Measurements from ENCODE around the gene DST.
A peak's percentile ranks its signal among the peaks of the same experiment; 100 is the strongest.
"Not testable (repeated sequence)": the region's sequence is repeated elsewhere in the genome, so short reads cannot be mapped to it uniquely, and the experiment has no call there.

Gene DST

DNA sequence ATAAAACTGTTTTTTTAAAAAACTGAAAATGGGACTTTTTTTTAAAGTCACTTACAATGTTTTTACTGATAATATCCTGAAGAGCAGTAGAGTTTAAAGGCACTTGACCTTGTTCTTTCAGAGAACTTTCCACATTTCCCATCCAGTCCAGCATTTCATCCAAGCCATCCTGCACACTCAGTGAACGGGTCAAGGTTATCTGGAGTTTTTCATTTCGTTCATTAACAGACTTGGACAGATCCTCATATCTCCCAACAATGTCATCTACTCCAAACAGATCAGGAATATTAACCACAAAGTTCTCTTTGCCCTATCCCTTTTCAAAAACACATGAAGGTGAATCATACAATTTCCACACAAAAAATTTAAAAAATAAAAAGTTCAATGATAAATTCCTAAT, 69.1 kb downstream of the DST start:
- no peak for DNase-seq (ENCODE audit: low read depth in 2 of 3, low spot score in 2 of 3)

DNA sequence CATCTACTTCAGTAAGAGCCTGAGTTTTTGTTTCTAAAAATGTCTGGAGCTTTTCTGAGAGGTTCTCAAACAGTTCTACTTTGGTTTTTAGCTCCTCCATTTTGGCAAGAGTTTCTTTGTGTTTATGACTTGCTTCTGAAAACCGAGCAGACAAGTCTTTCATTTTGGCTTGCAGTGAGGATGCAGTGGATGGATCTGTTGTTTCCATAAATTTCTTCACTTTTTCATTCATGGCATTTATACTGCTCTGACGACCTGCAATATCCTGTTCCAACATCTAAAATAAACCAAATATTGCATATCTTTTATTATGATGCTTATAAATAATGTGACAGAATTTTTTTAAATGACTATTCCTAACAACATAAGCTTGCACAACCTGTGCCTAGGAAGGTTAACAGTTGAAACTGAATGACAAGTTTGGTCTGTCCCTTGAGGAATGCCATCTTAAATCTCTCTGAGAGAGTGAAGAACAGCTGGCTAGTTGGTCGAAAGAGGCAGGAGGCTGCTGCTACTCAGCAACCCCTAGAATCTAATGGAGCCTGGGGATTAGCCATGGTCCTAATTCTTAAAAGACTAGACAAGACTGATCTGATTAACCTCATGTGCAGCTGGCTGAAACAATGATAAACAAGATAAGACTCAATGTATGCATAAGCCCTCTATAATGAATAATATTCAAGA, 69.8 kb downstream of the DST start:
- no peak for DNase-seq (ENCODE audit: low read depth in 2 of 3, low spot score in 2 of 3)

DNA sequence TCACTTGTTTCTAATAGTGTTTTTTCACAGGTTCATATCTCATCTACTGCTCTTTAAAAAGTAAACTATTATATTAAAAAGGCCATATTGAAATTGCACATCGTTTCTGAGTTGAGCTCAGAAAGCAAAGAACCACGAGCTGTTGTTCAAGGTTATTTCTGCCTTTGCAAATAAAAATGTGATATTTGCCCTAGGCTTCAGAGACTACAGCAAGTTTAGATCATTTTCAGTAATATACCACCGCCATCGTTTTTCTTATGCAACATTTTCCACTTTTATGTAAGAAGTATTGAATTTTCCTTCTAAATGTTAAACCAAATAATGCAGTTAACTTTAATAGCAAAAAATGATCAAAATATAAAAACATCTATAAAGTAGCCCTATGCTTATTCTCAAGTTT, 71.1 kb downstream of the DST start:
- no peak for DNase-seq (ENCODE audit: low read depth in 2 of 3, low spot score in 2 of 3)

DNA sequence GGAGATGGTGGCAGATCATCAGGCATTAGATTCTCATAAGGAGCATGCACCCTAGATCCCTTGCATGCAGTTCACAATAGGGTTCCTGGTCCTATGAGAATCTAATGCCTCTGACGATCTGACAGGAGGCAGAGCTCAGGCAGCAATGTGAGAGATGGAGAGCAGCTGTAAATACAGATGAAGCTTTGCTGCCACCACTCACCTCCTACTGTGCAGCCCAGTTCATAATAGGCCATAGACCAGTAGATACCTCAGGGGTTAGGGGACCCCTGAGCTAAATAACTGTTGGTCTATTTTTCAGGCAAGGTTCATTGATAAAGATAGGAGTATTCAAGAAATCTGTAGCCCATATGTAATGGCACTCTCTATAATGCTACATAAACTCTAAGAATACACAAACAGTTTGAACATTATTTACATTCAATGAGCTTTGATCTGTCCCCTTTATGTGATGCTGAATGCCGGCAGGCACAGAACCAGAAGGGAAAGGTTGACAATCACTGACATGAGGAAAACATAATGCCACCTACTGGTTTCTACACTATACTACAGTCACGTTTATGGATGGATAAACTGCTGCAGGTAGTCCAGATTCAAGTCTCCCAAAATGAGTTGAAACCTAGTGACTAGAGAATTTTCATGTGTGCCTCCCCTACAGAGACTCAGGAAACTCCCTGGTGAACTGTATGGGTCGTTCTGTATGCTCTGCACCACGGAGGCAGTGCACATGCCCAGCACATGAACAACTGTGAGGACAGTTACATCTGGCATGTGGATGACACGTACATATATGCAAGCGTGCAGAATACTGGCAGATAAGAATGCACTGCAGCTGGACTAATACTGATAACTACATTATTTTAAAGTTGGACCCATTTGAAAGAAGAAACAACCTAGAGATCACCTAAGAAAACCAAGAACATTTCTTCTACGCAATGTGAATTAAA, 72.0 kb downstream of the DST start:
- no peak for DNase-seq (ENCODE audit: low read depth in 2 of 3, low spot score in 2 of 3)

DNA sequence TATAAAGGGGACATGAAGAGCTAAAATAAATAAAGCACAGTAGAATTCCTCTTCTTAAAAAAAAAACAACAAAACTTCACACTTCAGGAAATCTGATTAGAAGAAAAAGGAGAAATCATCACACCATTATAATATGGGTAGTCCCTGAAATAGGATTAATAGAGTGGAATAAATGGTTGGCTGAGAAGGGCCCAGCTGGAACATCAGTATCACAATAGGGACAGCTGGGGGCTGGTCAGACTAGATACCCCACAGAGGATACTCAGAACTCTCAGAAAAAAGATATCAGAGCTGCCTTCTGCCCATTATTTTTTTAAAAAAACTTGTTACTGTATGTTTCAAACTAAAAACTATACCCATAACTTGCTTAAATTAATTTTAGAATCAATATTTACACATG, 75.2 kb downstream of the DST start:
- no peak for DNase-seq (ENCODE audit: low read depth in 2 of 3, low spot score in 2 of 3)

DNA sequence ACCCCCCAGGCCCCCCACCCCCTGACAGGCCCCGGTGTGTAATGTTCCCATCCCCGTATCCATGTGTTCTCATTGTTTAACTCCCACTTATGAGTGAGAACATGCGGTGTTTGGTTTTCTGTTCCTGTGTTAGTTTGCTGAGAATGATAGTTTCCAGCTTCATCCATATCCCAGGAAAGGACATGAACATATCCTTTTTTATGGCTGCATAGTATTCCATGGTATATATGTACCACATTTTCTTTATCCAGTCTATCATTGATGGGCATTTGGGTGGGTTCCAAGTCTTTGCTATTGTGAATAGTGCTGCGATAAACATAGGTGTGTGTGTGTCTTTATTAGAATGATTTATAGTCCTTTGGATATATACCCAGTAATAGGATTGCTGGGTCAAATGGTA, 80.0 kb downstream of the DST start:
- DNase-seq (ENCODE audit: low read depth in 2 of 3, low spot score in 2 of 3) = not testable (repeated sequence)

DNA sequence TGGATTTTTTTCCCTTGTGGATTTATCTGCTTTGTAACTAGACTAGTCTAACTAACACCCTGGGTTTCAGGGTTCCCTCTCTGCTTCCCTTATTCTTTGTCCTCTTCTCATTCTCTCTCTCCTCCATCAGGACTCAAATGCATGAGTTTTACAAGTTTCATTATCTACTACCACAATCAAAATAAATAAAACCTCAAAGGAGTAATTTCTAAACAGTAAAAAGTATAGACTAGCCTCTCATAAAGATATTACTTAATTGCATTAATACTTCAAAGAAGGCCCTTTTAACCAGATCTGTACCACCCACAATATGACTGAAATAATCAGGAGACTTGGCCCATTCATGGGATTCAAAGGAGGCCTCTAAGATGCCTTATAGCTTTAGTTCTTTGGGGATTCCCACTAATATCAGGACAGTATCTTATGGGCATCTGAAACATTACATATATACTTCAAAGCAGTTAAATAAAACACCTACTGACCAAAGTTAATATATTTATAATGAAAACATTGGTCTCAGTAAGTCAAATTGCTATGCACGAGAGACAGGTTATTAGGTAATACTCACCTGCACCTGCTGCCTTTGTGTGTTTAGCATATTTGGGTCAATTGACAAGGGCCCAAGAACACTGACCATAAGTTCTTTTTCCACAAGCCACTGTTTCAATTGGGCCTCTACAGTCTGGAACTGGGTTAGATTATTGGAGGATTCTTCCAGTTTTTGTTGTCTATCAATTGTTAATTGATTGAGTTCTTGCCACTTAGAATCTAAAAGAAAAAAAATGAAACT, 85.7 kb downstream of the DST start:
- no peak for DNase-seq (ENCODE audit: low read depth in 2 of 3, low spot score in 2 of 3)

DNA sequence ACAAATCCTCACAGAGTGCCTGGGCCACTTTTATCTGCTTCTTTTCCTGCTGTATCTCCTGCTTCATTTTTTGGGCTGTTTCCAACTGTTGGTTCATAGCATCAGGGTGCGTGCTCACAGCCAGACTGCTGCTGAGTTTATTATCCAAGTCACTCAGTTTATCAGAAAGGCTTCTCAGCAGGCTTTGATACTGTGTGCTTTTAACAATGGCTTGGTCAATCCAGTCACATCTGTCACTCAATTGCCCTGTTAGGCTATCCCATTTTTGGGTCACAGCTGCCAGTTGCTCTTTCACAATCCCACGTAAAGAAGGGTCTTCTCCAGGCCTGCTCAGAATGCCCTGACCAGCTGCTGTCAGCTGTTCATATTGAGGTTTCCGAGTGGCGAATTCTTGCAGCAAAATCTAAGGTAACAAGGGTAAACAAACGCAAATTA, 87.2 kb downstream of the DST start:
- DNase-seq (ENCODE audit: low read depth in 2 of 3, low spot score in 2 of 3) = no peak

DNA sequence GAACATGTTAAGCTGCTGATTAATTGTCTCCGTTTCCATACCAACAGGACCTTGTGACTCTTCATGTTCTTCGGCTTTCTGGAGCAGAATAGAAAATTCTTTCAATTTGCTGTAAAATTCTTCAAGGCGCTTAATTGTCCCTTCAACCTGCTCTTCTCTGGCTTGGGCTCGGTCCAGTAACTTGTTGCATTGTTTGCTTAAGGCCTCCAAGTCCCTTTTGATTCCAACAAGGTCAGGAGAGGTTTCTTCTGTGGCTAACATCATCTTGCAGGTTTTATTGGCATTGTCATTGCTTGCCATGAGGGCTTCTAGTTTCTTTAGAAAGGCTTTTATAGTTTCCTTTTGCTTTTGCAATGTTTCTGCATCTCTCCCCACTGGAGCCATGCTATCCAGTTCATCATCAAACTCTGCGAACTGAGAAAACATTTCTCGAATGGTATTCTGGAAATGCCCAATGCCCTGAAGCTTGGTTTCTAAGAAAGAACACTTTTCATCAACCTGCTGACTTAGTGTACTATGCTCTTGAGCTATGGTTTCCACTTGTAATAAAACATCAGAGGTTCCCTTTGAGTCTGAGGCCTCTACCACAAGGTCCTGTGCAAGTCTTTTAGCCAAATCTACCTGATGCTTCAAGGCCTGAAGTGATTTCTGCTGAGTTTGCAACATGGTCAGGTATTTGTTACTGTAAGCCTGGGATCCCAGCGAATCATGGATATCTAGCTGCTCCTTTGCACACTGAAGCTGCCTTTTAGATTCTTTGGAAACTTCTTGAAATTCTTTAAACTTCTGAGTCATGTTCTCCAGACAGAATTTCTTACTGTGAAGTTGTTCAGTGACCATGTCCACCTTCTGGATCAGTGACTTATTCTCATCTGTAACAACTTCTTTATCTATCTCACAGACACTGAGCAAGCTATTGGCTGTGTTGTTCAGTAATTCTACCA, 90.2 kb downstream of the DST start:
- no peak for DNase-seq (ENCODE audit: low read depth in 2 of 3, low spot score in 2 of 3)

DNA sequence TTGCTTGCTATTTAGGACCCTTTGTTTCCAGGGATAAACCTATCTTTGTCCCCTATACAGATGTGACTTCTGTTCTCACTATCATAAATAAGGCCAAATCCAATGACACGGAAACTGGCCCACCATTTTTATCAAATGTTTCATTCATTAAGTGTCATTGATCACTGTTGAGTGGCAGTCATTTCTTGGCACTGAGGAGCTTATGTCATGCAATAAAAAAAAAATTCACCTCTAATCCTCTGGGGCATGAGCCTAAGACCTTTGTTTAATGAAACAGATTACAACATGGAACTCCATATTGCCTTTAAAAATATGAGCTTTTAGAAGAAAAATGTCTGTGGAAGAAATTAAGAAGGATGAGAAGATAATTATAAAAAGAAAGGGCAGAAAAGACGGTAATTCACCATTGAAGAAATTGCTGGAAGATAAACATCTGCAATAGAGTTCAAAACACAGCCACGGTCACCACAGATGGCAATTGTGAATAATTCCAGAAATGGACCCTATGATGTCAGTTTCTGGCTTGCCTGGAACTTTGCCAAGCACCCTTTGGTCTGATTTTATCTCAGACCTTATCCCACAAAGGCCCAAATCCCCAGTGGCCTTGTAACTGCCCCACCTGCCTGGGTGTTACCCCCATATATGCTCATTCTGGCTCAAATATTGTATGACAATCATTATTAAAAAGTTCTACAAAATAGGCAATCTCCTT, 91.1 kb downstream of the DST start:
- no peak for DNase-seq (ENCODE audit: low read depth in 2 of 3, low spot score in 2 of 3)

DNA sequence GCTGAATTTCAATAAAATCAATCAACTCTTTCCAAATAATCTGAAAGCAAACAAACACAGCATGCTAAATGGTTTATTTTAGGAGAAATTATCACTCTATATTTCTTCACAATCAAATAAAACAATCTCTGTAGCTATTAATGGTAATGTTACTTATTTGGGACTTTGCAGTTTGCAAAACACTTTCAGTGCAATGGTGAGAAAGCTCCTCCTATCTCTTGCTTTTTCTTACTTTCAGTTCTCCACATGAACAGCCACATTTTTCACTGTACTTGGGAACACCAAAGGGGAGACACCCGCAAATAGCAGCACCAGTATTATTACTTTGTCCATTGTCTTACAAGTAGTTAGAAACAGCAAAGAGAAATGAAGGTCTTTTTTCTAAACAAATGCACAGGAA, 92.4 kb downstream of the DST start:
- DNase-seq (ENCODE audit: low read depth in 2 of 3, low spot score in 2 of 3) = no peak

DNA sequence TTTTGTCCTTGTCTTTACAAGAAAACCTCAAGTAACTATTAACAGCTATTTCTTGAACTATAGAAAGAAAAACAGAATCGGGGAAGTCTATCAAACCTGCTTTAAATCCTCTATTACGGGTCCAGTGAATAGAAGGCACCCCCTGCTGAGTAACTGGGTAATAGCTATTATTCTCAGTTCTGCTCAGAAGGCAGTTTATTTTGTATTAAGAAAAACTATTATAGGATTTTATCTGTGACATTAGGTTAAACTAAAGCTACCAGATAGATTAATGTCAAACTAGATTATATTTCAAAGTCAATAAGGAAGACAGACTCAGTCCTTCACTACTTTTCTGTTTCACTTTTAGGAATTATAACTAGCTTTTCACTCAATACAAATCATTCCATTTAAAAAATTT, 93.7 kb downstream of the DST start:
- no peak for DNase-seq (ENCODE audit: low read depth in 2 of 3, low spot score in 2 of 3)

DNA sequence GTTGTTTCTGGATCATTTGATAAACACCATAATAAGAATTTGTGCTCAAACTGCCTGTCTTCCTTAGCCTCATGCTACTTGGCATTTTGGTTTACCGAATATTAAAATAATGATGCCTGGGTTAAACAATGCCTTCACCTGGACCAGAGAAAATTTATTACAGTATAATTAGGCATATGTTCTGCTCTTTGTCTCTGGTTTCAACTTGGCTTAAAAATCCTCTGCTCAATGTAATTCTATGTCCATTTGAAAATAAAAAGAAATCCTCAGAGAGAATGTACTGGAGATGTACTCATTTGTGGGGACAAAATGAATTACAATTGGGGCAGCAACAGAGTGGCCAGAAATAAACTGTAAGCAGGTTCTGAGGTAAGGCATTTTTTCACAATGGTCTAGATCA, 95.0 kb downstream of the DST start:
- DNase-seq (ENCODE audit: low read depth in 2 of 3, low spot score in 2 of 3) = no peak

DNA sequence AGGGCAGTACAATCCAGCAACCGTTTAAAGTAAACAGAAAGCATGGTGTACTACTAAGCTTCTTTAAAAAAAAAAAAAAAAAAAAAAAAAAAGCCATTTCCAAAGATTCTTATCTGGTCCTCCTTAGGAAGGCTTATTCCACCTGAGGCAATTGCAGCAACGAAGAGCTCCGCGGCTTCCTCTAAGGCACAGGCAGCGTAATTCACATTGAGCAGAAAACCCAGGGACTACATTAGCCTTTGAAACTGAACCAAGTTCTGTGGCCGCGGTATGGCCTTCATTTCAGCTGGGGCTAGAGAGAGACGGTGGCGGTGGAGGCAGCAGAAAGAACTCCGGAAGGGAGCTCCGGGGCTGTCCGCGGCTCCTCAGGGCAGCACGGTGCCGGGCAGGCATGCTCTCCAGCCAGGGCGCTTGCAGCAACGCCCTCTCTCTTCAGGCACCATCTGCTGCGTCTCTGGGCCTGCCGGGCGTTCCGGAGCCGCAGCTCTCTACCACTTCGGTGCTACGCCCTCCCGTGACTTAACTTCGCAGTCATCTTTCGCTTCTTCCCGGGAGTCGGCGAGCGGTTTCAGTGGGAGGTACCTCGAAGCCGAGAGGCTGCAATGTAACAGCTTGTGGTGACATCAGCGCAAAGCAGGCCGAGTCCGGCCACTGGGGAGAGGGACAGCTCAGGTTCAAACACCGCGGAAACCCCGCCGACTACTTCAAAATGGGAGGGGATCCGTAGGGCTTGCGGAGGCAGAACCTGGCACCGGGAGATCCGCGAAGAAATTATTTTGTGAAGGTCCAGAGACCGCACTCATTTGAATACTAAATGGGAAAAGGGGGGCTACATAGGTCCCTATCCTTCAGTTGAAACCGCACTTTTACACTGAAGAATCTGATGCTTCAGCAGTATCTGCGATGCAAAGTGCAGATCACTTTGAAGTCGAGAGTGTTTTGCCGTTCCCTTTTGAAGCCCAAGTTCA, 100.0 kb downstream of the DST start:
- DNase-seq (ENCODE audit: low read depth in 2 of 3, low spot score in 2 of 3) = peak; percentile 32 to 52 (median 33)

DNA sequence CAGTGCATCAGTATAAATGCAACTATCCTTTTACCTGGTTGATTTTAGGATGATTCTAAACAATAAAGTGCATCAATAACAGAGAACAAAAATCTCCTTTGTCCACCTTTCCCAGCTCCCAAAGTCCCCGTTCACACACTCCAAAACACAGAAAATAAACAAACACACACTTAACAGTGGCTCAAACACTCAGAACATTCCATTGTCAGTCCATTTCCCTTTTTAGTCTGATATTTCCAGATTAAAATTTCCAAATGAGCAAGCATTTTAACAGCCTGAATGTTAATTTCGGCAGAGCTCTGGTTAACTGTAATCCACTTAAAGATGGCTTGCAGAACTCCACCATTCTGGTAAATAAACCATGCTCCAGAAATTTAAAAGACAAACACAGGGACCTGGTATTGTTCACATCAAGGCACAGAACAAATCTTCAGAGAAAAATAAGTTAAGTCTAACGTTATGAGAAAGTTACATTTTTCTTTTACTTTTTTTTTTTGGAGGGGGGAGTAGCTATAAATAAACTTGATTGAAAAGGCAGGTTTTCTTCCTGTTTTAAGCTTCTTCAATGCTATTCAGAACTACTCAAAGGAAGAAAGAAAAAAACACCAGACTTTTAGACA, 100.8 kb downstream of the DST start:
- no peak for DNase-seq (ENCODE audit: low read depth in 2 of 3, low spot score in 2 of 3)

DNA sequence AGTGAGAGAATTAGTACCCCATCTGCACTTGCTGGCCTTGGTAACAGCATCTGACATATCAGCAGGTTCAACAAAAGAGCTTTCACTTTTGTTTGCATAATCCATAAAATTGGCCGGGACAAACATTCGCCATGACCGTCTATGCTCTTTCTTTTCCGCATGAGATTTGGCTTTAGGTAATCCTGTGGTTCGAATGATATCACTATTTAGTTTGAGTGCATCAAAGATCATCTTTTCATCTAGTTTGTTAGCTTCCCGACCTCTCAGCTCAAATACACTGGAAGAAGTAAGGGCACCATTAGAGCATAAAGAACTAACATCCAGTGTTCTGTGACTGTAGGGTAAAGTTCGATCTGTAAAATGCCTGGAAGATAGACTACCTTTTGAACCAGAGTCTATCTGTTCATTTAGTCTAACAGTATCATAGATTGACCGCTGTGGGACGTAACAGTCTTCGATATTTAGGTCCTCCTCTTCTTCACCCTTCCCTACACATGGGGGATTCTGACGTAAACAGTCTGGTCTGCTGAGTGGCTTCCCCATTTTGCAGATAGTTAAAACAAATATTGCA, 101.6 kb downstream of the DST start:
- no peak for DNase-seq (ENCODE audit: low read depth in 2 of 3, low spot score in 2 of 3)

DNA sequence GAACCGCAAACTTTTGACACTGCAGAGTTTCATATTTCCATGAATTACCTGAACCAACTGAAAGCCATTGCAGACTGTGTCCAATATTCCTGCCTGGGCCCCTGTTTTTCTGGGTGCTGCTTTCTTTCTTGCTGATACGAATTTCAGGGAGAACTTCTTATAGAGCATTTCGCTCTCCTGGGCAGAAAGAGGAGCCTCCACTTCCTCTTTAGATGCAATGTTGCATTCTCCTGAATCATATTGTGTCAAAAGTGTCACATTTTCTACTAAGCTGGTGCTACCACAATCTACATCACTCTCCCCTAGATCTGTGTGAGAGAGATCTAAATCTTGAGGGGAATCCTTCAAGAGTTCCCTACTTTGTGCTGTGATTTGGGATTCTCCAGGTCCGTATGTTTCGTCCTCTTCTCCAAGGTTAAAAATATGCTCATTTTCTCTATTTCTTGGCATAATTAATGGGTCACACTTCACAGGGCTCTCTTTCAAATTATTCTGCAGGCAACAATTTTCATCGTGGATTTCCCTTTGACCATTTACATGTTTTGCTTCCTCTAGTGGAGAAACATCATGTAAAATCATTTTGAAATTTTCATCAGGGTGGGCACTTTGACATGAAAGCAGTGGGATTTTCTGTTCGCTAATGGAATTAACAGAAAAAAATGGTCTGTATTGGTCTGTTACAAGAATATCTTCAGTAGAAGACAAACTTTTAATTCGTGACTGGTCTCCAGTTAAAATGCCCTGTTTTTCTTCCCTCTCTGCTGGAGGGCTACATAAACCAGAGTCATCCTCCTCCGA, 102.3 kb downstream of the DST start:
- DNase-seq (ENCODE audit: low read depth in 2 of 3, low spot score in 2 of 3) = no peak
